ENCODE data around the gene C11orf58.

Gene C11orf58

DNA sequence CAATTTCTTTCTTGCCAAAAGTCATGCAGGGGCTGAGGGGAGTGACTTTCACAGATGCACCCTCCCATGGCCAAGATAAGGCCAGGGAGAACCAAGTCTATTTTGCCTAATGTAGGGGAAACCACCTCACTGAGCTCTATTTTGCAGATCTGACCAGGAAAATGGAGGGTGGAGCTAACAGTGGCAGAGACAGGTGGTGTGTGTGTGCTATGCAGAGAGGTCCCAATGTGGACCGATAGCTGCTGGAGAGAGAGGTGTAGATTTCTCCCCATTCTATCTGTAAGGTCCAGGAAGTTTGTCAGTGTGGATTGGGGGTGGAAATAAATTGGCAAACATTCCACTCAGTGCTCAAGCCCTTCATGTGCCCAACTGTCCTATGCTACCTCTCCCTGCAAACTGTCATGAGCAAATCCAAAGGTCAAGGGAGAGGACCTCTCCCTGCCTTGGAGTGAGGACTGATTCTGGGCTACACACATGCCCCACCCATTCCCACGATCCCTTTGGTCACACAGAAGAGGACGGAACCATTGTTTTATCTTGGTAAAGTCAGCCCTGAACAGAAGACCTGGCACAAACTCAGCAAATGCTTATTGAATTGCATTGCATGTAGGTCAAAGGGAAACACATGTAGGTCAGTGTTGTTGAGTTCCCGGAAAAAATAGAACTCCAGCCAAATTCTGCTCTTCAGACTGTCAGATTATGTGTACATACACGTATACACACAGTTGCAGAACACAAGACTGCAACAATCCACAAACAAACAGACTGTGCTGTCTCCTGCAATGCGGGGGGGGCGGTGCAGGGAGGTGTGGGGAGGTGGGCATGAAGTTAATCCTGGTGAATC, 65.9 kb downstream of the C11orf58 start:
- DNase-seq (ENCODE audit: low spot score): no peak

DNA sequence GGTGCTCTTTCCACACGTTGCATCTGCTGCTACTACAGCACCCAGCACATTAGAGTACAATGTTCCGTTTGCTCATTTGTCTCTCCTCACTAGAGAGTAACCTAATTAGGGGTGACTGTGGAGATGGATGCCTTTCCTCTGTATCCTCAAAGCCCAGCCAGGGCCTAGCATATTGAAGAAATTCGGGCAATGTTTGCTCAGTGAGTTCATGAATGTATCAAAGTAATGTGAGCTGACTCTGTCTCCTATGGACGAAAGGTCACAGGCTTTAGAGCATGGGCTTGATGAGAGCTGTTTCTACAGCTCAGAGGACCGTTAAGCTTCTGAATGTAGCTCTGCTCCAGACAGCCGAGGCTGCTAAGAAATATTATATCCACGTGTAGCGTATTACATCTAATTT, 67.5 kb downstream of the C11orf58 start:
- no peak for DNase-seq (ENCODE audit: low spot score)

DNA sequence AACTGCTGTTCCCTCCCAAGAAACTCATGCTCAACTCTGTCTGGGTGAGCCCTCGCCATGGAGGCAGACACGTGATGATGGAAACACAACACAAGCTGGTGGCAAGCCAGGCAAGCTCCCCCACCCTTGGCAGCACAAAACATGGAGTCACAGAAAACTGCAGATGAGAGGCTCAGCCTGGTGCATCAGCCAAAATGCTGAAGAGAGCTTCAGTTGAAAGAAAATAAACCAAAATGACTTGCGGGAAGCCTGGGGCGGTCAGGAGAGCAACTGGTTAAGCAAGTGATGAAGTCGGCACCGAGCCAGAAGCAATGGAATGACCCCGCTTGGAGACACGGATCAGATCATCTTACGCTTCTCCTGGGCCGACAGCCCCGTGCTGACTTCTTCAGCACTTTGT, 68.3 kb downstream of the C11orf58 start:
- DNase-seq (ENCODE audit: low spot score): no peak

DNA sequence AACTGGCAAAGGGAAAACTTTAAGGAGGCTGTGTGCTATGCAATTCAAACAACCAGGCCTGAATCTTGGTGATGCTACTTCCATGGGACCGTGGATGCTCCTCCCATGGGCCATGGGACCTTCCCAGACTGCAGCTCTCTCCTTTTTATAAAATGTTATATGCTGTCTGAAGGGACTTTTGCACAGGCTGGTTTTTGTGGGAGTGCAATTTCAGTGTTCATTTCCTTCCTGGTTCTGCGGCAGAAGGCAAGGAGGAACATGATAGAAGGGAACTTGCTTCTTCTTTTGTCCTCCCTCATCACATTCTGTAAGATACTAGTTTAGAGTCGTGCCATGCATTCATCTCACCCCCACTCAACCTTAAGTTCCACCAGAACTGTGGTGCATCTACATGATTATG, 68.9 kb downstream of the C11orf58 start:
- no peak for DNase-seq (ENCODE audit: low spot score)
